ENCODE data around the gene AKAP17A.

The AKAP17A gene

GRCh38 chrX:1646009-1646408 is 54.6 kb downstream of the AKAP17A start:
- no peak overlapping the region for H3K27ac ChIP-seq
- no peaks in the 10 kb centered on the region for H3K9me3 ChIP-seq
- H3K36me3 ChIP-seq, result no peaks in the 10 kb centered on the region
- TF ChIP-seq CTCF (IDR thresholded peaks at IDR 0.05), result no peak
- H3K4me3 ChIP-seq (ENCODE audit: low read depth in 1 of 2, low read length in 1 of 2), result no peak overlapping the region
- H3K27me3 ChIP-seq, result peaks cover 7% of the 10 kb centered on the region
- H3K4me1 ChIP-seq (ENCODE audit: control insufficient read depth in 1 of 2, insufficient read depth in 1 of 2, low read depth in 1 of 2, low read length in 1 of 2), result peaks cover 5 to 6% of the 10 kb centered on the region in 2 experiments

GRCh38 chrX:1649621-1650020 is 58.2 kb downstream of the AKAP17A start:
- Histone ChIP-seq H3K4me3 (ENCODE audit: low read depth in 1 of 2, low read length in 1 of 2) (no peak overlapping the region), H3K9me3 (no peaks in the 10 kb centered on the region), H3K27ac (no peak overlapping the region), H3K27me3 (peaks cover 7% of the 10 kb centered on the region), H3K36me3 (no peaks in the 10 kb centered on the region), H3K4me1 (ENCODE audit: control insufficient read depth in 1 of 2, insufficient read depth in 1 of 2, low read depth in 1 of 2, low read length in 1 of 2) (peaks cover 2 to 3% of the 10 kb centered on the region in 2 experiments)
- no peak for TF ChIP-seq CTCF (IDR thresholded peaks at IDR 0.05)
